ENCODE measurements around the gene KIAA1328.

Gene KIAA1328

DNA sequence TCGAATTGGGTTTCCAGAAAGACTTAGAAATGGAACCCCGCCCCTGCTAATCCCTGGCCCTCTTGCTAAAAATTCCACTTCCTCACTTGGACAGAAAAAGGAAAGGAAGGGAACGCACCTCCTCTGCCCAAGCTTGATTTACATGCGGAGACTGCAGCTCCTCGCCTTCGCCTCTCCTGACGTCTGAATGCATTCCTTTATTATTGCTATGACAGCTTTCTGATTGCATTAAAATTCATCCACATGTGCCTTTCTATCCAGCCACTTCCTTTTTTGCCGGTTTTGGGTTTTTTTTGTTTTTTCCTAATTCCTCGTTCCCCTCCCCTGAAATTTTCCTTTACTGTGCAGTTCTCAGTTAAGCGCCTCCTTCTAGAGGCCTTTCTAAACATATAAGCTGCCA lies 448.9 kb downstream of the KIAA1328 start:
- DNase-seq (ENCODE audit: low read depth): no peak
